ENCODE data around the gene DPYD. TPM values are rescaled to one million over a fixed set of nuclear protein-coding genes. Genes with fewer than 3 reads are reported as not detected.

DPYD gene
- total and polyA plus RNA-seq, 10 of the 15 experiments (the other 5 are each of a cell fraction or from before 2014, with no cell fraction given): 5.7 to 23.8 (median 10.2) TPM

GRCh38 chr1:97926017-97926708, 5.3 kb upstream of the DPYD start (continued):
- TF ChIP-seq ZNF687 (IDR thresholded peaks at IDR 0.05) (no peak), ZNF24 (IDR thresholded peaks at IDR 0.05) (no peak), ATF2 (IDR thresholded peaks at IDR 0.05; ENCODE audit: low read length) (no peak), MTA3 (IDR thresholded peaks at IDR 0.05; ENCODE audit: borderline replicate concordance, low read length) (no peak), ZNF217 (IDR thresholded peaks at IDR 0.05) (no peak), SKIL (IDR thresholded peaks at IDR 0.05; ENCODE audit: low read depth, poor library complexity, severe bottlenecking) (no peak), TARDBP (IDR thresholded peaks at IDR 0.05; ENCODE audit: borderline replicate concordance) (no peak), CBFB (IDR thresholded peaks at IDR 0.05; ENCODE audit: low read depth) (no peak)

All from GM12878 (cell line).